CD4-positive, alpha-beta T cell (primary cell): ENCODE data around the gene MYOG. TPM values are rescaled to one million over a fixed set of nuclear protein-coding genes. Genes with fewer than 3 reads are reported as not detected.

Source experiments
- ATAC-seq: fragments of 200-7000 bp; cut with Tn5 transposase; one replicate; pipeline ENCODE4 v1.10.0; 2022; ENCODE audit warnings: mild to moderate bottlenecking; ENCODE audit not compliant: poor library complexity
- CTCF ChIA-PET: fragments of 350-600 bp; sonication (Branson Sonifier 250); formaldehyde crosslinking; loops from one replicate; lab custom pipeline; 2021; ENCODE audit warnings: antibody characterized with exemption, inconsistent platforms; lab: Charles Lee
- POLR2A ChIA-PET: fragments of 350-600 bp; sonication (Branson Sonifier 250); formaldehyde crosslinking; loops from one replicate; lab custom pipeline; 2021; ENCODE audit warnings: antibody characterized with exemption, inconsistent platforms; lab: Charles Lee
- DNase-seq, 14 experiments: peaks; one replicate each; pipeline ENCODE4 v3.0.0-alpha.2; 2013 to 2020; ENCODE audit warnings: mixed read lengths in 2 of 14
- H3K27ac ChIP-seq, 2 donors: one replicate each; pipeline versions ENCODE4 v1.5.1 to v1.7.0; 2013; ENCODE audit warnings: low read length in 2 of 2, low read depth in 1 of 2, mild to moderate bottlenecking in 1 of 2
- H3K27me3 ChIP-seq, 2 experiments: 1 replicate in 1 of 2; 2 replicates in 1 of 2; pipeline versions ENCODE4 v1.6.1 to v1.7.0; 2013; ENCODE audit warnings: low read length in 2 of 2, control low read depth in 1 of 2, mild to moderate bottlenecking in 1 of 2, moderate library complexity in 1 of 2; ENCODE audit not compliant: insufficient read depth in 2 of 2, control insufficient read depth in 1 of 2
- H3K36me3 ChIP-seq: one replicate; pipeline ENCODE4 v1.6.1; 2013; ENCODE audit warnings: low read length, control low read depth; ENCODE audit not compliant: insufficient read depth
- H3K4me1 ChIP-seq: one replicate; pipeline ENCODE4 v1.6.1; 2013; ENCODE audit warnings: low read length, control low read depth; ENCODE audit not compliant: insufficient read depth
- H3K4me3 ChIP-seq: one replicate; pipeline ENCODE4 v1.5.1; 2013; ENCODE audit warnings: mild to moderate bottlenecking, low read length, moderate library complexity
- H3K9me3 ChIP-seq, 2 experiments: 1 replicate in 1 of 2; 2 replicates in 1 of 2; pipeline versions ENCODE4 v1.6.1 to v1.7.0; 2013; ENCODE audit warnings: low read length in 2 of 2, mild to moderate bottlenecking in 2 of 2, control low read depth in 1 of 2, moderate library complexity in 1 of 2; ENCODE audit not compliant: control insufficient read depth in 1 of 2, insufficient read depth in 1 of 2
- H3K27ac Mint-ChIP-seq: one replicate; pipeline ENCODE4 v1.8.0; 2020; ENCODE audit warnings: mixed read lengths
- H3K27me3 Mint-ChIP-seq: one replicate; pipeline ENCODE4 v1.8.0; 2021; ENCODE audit warnings: mixed read lengths
- H3K36me3 Mint-ChIP-seq: one replicate; pipeline ENCODE4 v1.8.0; 2021; ENCODE audit warnings: low read depth, mixed read lengths
- H3K4me1 Mint-ChIP-seq: one replicate; pipeline ENCODE4 v1.8.0; 2021; ENCODE audit warnings: low read depth, mixed read lengths
- H3K4me3 Mint-ChIP-seq: one replicate; pipeline ENCODE4 v1.8.0; 2020; ENCODE audit warnings: mild to moderate bottlenecking, mixed read lengths
- H3K9me3 Mint-ChIP-seq: one replicate; pipeline ENCODE4 v1.8.0; 2020; ENCODE audit warnings: mixed read lengths
- intact Hi-C, 2 experiments: fragments of 100-400 bp; cut with DNase I in 1 of 2; cut with micrococcal nuclease in 1 of 2; formaldehyde crosslinking; loops; one replicate each; pipeline versions ENCODE4 v1.15.1 to v1.9.0; 2023 to 2025; cut with DNase I, micrococcal nuclease
- polyA plus RNA-seq, 2 donors: library from polyadenylated mRNA; unstranded; fragments of 120-200 nt; gene quantifications; one replicate each; pipeline ENCODE4 v1.2.1, GENCODE V29; 2013
- total RNA-seq, 174 experiments: library from RNA in 2 of 174; stranded (reverse) in 2 of 174; gene quantifications; one replicate each; pipeline ENCODE4 v1.2.3 and lab custom pipeline; 2021 to 2026
- TF ChIP-seq, protein P1 (sequence below): fragments of 200-600 bp; IDR thresholded peaks from one replicate; pipeline ENCODE4 v1.8.0; 2022; ENCODE audit warnings: antibody characterized with exemption, mild to moderate bottlenecking

Gene MYOG
- not detected for total RNA-seq
- not detected for polyA plus RNA-seq (2013, experiment 1 of 2)
- polyA plus RNA-seq (2013, experiment 2 of 2) = 9.3 TPM
- total RNA-seq (lab: John Stamatoyannopoulos, UW) = 0 to 0.12 (median 0) reads per million in 172 experiments

DNA sequence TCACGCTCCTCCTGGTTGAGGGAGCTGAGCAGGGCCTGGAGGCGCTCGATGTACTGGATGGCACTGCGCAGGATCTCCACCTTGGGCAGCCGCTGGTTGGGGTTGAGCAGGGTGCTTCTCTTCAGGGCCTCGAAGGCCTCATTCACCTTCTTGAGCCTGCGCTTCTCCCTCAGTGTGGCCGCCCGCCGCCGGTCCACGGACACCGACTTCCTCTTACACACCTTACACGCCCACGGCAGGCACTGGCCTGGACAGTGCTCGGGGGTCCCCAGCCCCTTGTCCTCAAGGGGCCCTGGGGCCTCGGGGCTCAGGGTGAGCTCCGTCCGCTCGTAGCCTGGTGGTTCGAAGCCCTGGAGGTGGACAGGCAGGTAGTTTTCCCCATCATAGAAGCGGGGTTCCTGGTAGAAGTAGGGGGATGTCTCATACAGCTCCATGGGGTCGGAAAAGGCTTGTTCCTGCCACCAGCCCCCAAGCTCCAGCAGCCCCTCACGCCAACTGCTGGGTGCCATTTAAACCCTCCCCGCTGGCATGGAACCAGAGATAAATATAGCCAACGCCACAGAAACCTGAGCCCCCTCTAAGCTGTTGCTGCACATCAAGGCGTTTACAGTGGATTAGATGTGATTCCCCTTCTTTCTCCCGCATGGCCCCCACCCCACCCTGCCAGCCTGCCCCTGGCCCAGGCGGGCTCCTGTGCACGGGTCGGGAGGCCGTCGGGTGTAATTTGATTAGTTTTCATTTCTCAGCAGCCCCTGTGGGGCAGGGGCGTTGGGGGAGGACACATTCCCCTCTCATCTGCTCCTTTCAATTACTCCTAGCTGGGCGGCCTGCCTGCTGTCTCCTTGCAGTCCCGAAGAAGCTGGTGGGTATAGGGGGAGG, at the start of gene MYOG:
TSS of gene MYOG (minus strand) at position 485 of the 879 bp plus-strand sequence. CDS start at position 434, 51 bp downstream.
- Mint-ChIP-seq H3K9me3 (no peaks in the 10 kb centered on the region), H3K4me3 (no peak within 1 kb of the TSS), H3K4me1 (no peaks in the 10 kb centered on the region), H3K27ac (no peak within 1 kb of the TSS), H3K36me3 (no peaks in the 10 kb centered on the region), H3K27me3 (peaks cover 18% of the 10 kb centered on the region)
- ChIA-PET CTCF (no interaction called here), POLR2A (no interaction called here)
- H3K4me1 ChIP-seq = no peaks in the 10 kb centered on the region
- no peaks in the 10 kb centered on the region for H3K9me3 ChIP-seq
- H3K27ac ChIP-seq = no peak within 1 kb of the TSS
- intact Hi-C loops = no loop called here
- no peak for ATAC-seq
- H3K27me3 ChIP-seq = peaks cover 0 to 9% of the 10 kb centered on the region in 2 experiments
- no peak for DNase-seq
- TF ChIP-seq, protein P1, sequence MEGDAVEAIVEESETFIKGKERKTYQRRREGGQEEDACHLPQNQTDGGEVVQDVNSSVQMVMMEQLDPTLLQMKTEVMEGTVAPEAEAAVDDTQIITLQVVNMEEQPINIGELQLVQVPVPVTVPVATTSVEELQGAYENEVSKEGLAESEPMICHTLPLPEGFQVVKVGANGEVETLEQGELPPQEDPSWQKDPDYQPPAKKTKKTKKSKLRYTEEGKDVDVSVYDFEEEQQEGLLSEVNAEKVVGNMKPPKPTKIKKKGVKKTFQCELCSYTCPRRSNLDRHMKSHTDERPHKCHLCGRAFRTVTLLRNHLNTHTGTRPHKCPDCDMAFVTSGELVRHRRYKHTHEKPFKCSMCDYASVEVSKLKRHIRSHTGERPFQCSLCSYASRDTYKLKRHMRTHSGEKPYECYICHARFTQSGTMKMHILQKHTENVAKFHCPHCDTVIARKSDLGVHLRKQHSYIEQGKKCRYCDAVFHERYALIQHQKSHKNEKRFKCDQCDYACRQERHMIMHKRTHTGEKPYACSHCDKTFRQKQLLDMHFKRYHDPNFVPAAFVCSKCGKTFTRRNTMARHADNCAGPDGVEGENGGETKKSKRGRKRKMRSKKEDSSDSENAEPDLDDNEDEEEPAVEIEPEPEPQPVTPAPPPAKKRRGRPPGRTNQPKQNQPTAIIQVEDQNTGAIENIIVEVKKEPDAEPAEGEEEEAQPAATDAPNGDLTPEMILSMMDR = no peak
- H3K4me3 ChIP-seq = no peak within 1 kb of the TSS
- H3K36me3 ChIP-seq = no peaks in the 10 kb centered on the region

DNA sequence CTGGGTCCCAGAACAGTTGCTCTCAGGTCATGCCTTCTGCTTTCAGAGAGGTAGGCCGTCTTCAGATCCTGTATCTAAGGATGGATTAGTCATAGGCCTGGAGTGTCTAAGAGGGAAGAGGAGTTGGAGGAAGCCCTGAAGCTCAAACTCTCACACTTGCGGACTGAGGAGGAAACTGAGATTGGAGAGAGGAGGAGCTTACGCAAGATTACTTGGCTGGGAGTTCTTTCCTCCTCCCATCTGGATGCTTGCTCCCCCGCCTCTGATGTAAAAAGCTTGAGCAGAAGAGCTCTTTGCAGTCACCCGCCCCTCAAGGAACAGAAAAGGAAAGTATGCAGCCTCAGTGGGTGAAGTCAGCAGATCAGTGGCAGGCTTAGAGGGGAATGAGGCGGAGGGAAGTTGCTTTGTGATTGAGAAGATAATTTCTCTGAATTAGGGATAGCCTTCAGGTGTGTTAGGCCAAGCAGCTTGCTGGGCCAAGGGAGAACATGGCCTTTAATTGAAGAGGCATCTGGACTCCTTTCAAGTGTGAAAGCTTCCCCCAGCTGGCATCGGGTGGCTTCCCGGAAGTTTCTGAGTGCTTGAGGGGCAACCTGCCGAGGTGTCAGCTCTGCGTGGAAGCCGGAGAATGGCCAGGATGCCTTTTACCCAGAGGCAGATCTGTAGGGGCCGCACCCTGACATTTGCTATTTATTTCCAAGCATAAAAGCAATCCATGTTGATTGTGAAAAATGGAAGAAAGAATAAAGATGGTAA, 48.3 kb upstream of the MYOG start:
- POLR2A ChIA-PET = no interaction called here
- no peak overlapping the region for H3K27ac ChIP-seq
- H3K27ac Mint-ChIP-seq = no peak overlapping the region

DNA sequence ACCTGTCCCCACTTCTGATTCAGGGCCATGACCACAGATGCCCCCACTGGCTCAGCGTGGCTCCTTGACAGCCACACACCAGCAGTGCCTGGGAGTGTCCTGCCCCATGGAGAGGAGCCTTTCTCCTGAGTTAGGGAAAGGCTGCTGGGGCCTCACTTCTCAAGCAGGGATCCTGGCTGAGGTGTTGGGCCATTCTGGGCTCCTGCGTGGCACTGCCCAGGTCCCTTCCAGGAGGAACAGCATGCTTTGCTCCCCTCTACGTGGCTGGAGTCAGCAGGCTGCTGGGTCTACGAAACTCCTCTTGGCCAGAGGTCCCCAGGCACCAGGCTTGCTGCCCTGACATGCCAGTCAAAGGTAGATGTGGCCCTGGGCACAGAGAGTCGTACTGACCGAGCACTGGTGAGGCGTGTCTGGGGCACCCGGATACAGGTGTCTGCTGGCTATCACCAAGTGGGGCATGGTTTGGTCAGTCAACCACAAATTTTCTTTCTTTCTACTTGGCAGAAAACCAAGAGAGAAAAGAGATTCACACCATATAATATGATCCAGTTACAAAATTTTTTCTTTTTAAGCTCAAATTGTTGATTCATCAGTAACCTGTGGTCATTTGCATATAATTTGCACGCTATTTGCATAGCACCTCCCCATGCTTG, 45.9 kb upstream of the MYOG start:
- DNase-seq = peak in 1 of 14 experiments; percentile 25
- H3K9me3 ChIP-seq = peaks cover 0 to 8% of the 10 kb centered on the region in 2 experiments
- H3K27me3 Mint-ChIP-seq = peaks cover 51% of the 10 kb centered on the region
- H3K36me3 Mint-ChIP-seq = no peaks in the 10 kb centered on the region
- CTCF ChIA-PET = no interaction called here
- H3K36me3 ChIP-seq = no peaks in the 10 kb centered on the region
- intact Hi-C loops = no loop called here
- POLR2A ChIA-PET = no interaction called here
- no peak overlapping the region for H3K27ac Mint-ChIP-seq
- H3K4me1 Mint-ChIP-seq = peaks cover 7% of the 10 kb centered on the region
- peaks cover 21% of the 10 kb centered on the region for H3K4me1 ChIP-seq
- peaks cover 19 to 22% of the 10 kb centered on the region in 2 experiments for H3K27me3 ChIP-seq
- H3K4me3 Mint-ChIP-seq = no peak overlapping the region
- ATAC-seq = no peak
- no peak overlapping the region for H3K27ac ChIP-seq
- no peak overlapping the region for H3K4me3 ChIP-seq
- TF ChIP-seq, protein P1 = no peak
- no peaks in the 10 kb centered on the region for H3K9me3 Mint-ChIP-seq

More for the DNA sequence above, 48.3 kb upstream of the MYOG start:
- Histone ChIP-seq H3K9me3 (no peaks in the 10 kb centered on the region), H3K4me3 (no peak overlapping the region), H3K4me1 (peaks cover 6% of the 10 kb centered on the region), H3K36me3 (no peaks in the 10 kb centered on the region), H3K27me3 (peaks cover 3 to 4% of the 10 kb centered on the region in 2 experiments)
- no peaks in the 10 kb centered on the region for H3K36me3 Mint-ChIP-seq
- H3K27me3 Mint-ChIP-seq = peaks cover 35% of the 10 kb centered on the region
- no peak overlapping the region for H3K4me3 Mint-ChIP-seq
- H3K4me1 Mint-ChIP-seq = no peaks in the 10 kb centered on the region
- CTCF ChIA-PET = no interaction called here
- no peaks in the 10 kb centered on the region for H3K9me3 Mint-ChIP-seq
- intact Hi-C loops = no loop called here
- TF ChIP-seq, protein P1 = no peak
- DNase-seq = no peak
- no peak for ATAC-seq
